IMR-90 (cell line): ENCODE measurements around the gene KCNQ1. TPM values are rescaled to one million over a fixed set of nuclear protein-coding genes. Genes with fewer than 3 reads are reported as not detected.

Experiments used
- ATAC-seq: fragments of 200-7000 bp; cut with Tn5 transposase; 2 replicates; pipeline ENCODE4 v1.9.1; 2020; ENCODE audit warnings: low read depth, mild to moderate bottlenecking, moderate library complexity
- BruUV-seq: library from RNA; stranded (reverse); fragments of 400-500 nt; replicated peaks from 2 replicates; lab custom pipeline; 2021; lab: Mats Ljungman, UMichigan
- CTCF ChIA-PET: fragments of 300-600 bp; formaldehyde crosslinking; extraction: SDS; loops from one replicate; lab custom pipeline; 2021; ENCODE audit warnings: antibody characterized with exemption; lab: Yijun Ruan, JAX
- POLR2A ChIA-PET: fragments of 300-600 bp; sonication (Branson Sonifier 250); formaldehyde crosslinking; loops from one replicate; lab custom pipeline; 2022; ENCODE audit warnings: antibody characterized with exemption; ENCODE audit not compliant: unreplicated experiment; lab: Charles Lee
- DNase-seq: peaks from one replicate; pipeline ENCODE4 v3.0.0; 2013
- H2AFZ ChIP-seq: replicated peaks from 2 replicates; pipeline ENCODE3; 2013; ENCODE audit warnings: low read length, mild to moderate bottlenecking; ENCODE audit not compliant: poor library complexity
- H2AK5ac ChIP-seq: 2 replicates; pipeline ENCODE4 v1.6.1; 2013; ENCODE audit warnings: low read depth, low read length, inconsistent platforms
- H2AK9ac ChIP-seq: replicated peaks from 2 replicates; pipeline ENCODE3; 2013; ENCODE audit warnings: mild to moderate bottlenecking, low read depth, low read length, moderate library complexity; ENCODE audit not compliant: poor library complexity
- H2BK120ac ChIP-seq: 2 replicates; pipeline ENCODE4 v1.6.1; 2013; ENCODE audit warnings: low read depth, low read length, inconsistent platforms
- H2BK15ac ChIP-seq: 3 replicates; pipeline ENCODE4 v1.6.1; 2013; ENCODE audit warnings: low read depth, low read length, inconsistent platforms
- H2BK20ac ChIP-seq: 2 replicates; pipeline ENCODE4 v1.6.1; 2013; ENCODE audit warnings: low read depth, mild to moderate bottlenecking, inconsistent platforms, low read length, moderate library complexity
- H2BK5ac ChIP-seq: 2 replicates; pipeline ENCODE4 v1.6.1; 2013; ENCODE audit warnings: mild to moderate bottlenecking, low read depth, low read length, inconsistent platforms; ENCODE audit not compliant: poor library complexity, severe bottlenecking
- H3K14ac ChIP-seq: replicated peaks from 2 replicates; pipeline ENCODE4 v1.6.1; 2013; ENCODE audit warnings: low read depth, low read length, inconsistent platforms
- H3K18ac ChIP-seq: 2 replicates; pipeline ENCODE4 v1.6.1; 2013; ENCODE audit warnings: low read depth, low read length, control low read depth
- H3K23ac ChIP-seq: 2 replicates; pipeline ENCODE4 v1.6.1; 2013; ENCODE audit warnings: low read depth, low read length, inconsistent platforms
- H3K27ac ChIP-seq: 2 replicates; pipeline ENCODE4 v1.5.1; 2013; ENCODE audit warnings: mild to moderate bottlenecking, control low read depth, low read length; ENCODE audit not compliant: insufficient read depth
- H3K27me3 ChIP-seq: 2 replicates; pipeline ENCODE4 v1.6.1; 2013; ENCODE audit warnings: low read length; ENCODE audit not compliant: control insufficient read depth, insufficient read depth
- H3K36me3 ChIP-seq: 2 replicates; pipeline ENCODE4 v1.6.1; 2013; ENCODE audit warnings: low read length, mixed read lengths; ENCODE audit not compliant: control insufficient read depth, insufficient read depth
- H3K4ac ChIP-seq: 2 replicates; pipeline ENCODE4 v1.6.1; 2013; ENCODE audit warnings: low read depth, low read length, inconsistent platforms
- H3K4me1 ChIP-seq: 2 replicates; pipeline ENCODE4 v1.6.1; 2013; ENCODE audit warnings: low read length, mixed read lengths; ENCODE audit not compliant: control insufficient read depth, insufficient read depth
- H3K4me2 ChIP-seq: 2 replicates; pipeline ENCODE4 v1.6.1; 2013; ENCODE audit warnings: low read depth, mild to moderate bottlenecking, control low read depth, low read length, moderate library complexity
- H3K4me3 ChIP-seq: 2 replicates; pipeline ENCODE4 v1.5.1; 2013; ENCODE audit warnings: low read depth, mild to moderate bottlenecking, control low read depth, low read length, moderate library complexity; ENCODE audit not compliant: insufficient read depth
- H3K56ac ChIP-seq: 2 replicates; pipeline ENCODE4 v1.6.1; 2013; ENCODE audit warnings: low read length, inconsistent platforms; ENCODE audit not compliant: insufficient read depth; ENCODE audit errors: extremely low read depth
- H3K79me1 ChIP-seq, 2 experiments: 2 replicates each; pipeline ENCODE4 v1.6.1; 2013; ENCODE audit warnings: low read length in 2 of 2, inconsistent platforms in 1 of 2, low read depth in 1 of 2
- H3K9ac ChIP-seq: 2 replicates; pipeline ENCODE4 v1.6.1; 2013; ENCODE audit warnings: low read depth, low read length, control low read depth
- H3K9me1 ChIP-seq: 2 replicates; pipeline ENCODE4 v1.6.1; 2013; ENCODE audit warnings: low read length, inconsistent platforms; ENCODE audit not compliant: insufficient read depth
- H3K9me3 ChIP-seq: 2 replicates; pipeline ENCODE4 v1.6.1; 2013; ENCODE audit warnings: low read length; ENCODE audit not compliant: control insufficient read depth, insufficient read depth
- H4K20me1 ChIP-seq: 2 replicates; pipeline ENCODE4 v1.6.1; 2013; ENCODE audit warnings: low read length, inconsistent platforms; ENCODE audit not compliant: insufficient read depth
- H4K5ac ChIP-seq: 2 replicates; pipeline ENCODE4 v1.6.1; 2013; ENCODE audit warnings: mild to moderate bottlenecking, low read depth, low read length, control low read depth
- H4K8ac ChIP-seq, 2 experiments: 2 replicates each; pipeline ENCODE4 v1.6.1; 2013; ENCODE audit warnings: low read depth in 2 of 2, low read length in 2 of 2, control low read depth in 1 of 2, inconsistent platforms in 1 of 2
- H4K91ac ChIP-seq: 2 replicates; pipeline ENCODE4 v1.6.1; 2013; ENCODE audit warnings: low read depth, low read length, inconsistent platforms; ENCODE audit not compliant: insufficient read depth
- BHLHE40 ChIP-seq: fragments of 150-350 bp; IDR thresholded peaks from 2 replicates; pipeline ENCODE4 v1.6.1; 2016; ENCODE audit warnings: mild to moderate bottlenecking, low read depth, low read length
- CEBPB ChIP-seq: IDR thresholded peaks from 2 replicates; pipeline ENCODE4 v1.6.1; 2012; ENCODE audit warnings: low read depth, low read length, improper control_type of control experiment
- CHD1 ChIP-seq: IDR thresholded peaks from 2 replicates; pipeline ENCODE4 v1.6.1; 2012; ENCODE audit warnings: low read depth, low read length, improper control_type of control experiment
- CTCF ChIP-seq: conservative IDR thresholded peaks from 2 replicates; pipeline ENCODE4 v1.5.1; 2012; ENCODE audit warnings: mild to moderate bottlenecking, low read depth, low read length, improper control_type of control experiment
- FOS ChIP-seq: fragments of 150-350 bp; IDR thresholded peaks from 2 replicates; pipeline ENCODE4 v1.6.1; 2016; ENCODE audit warnings: low read depth, low read length
- MAFK ChIP-seq: IDR thresholded peaks from 2 replicates; pipeline ENCODE4 v1.6.1; 2012; ENCODE audit warnings: low read depth, low read length, improper control_type of control experiment
- MAZ ChIP-seq: IDR thresholded peaks from 2 replicates; pipeline ENCODE4 v1.6.1; 2012; ENCODE audit warnings: low read depth, mild to moderate bottlenecking, low read length, improper control_type of control experiment, moderate library complexity, borderline replicate concordance
- MXI1 ChIP-seq: IDR thresholded peaks from 2 replicates; pipeline ENCODE4 v1.6.1; 2012; ENCODE audit warnings: low read depth, mild to moderate bottlenecking, low read length, moderate library complexity, borderline replicate concordance
- NFE2L2 ChIP-seq: fragments of 150-350 bp; IDR thresholded peaks from 2 replicates; pipeline ENCODE4 v1.6.1; 2016; ENCODE audit warnings: low read depth, mild to moderate bottlenecking, low read length
- RAD21 ChIP-seq: IDR thresholded peaks from 2 replicates; pipeline ENCODE4 v1.6.1; 2012; ENCODE audit warnings: low read length, improper control_type of control experiment
- RCOR1 ChIP-seq: IDR thresholded peaks from 2 replicates; pipeline ENCODE4 v1.6.1; 2012; ENCODE audit warnings: mild to moderate bottlenecking, low read length, improper control_type of control experiment; ENCODE audit not compliant: insufficient replicate concordance
- RFX5 ChIP-seq: IDR thresholded peaks from 2 replicates; pipeline ENCODE4 v1.8.0; 2012; ENCODE audit warnings: low read depth, mild to moderate bottlenecking, low read length, moderate library complexity
- SMC3 ChIP-seq: fragments of 150-350 bp; IDR thresholded peaks from 2 replicates; pipeline ENCODE4 v1.6.1; 2016; ENCODE audit warnings: low read depth, mild to moderate bottlenecking, antibody characterized with exemption, low read length, moderate library complexity
- USF2 ChIP-seq: fragments of 150-350 bp; IDR thresholded peaks from 2 replicates; pipeline ENCODE4 v1.6.1; 2017; ENCODE audit warnings: mild to moderate bottlenecking, antibody characterized with exemption, low read length, low read depth
- WGBS, 2 experiments: methylation state at CpG; one replicate each; pipeline versions ENCODE4 v1.1.5 to v1.1.7; 2013; ENCODE audit warnings: missing lambda C conversion rate in 2 of 2; ENCODE audit not compliant: insufficient read length in 1 of 2; ENCODE audit errors: extremely low coverage in 2 of 2; 5-methylcytosine and 5-hydroxymethylcytosine counted together
- dilution Hi-C: fragments of 300-500 bp; cut with HindIII; formaldehyde crosslinking; loops from one replicate; pipeline ENCODE4 v1.14.3; 2018; ENCODE audit warnings: low sequenced_read_pairs; ENCODE audit not compliant: unreplicated experiment
- in situ Hi-C: fragments of 300-500 bp; cut with MboI; formaldehyde crosslinking; loops from 3 replicates; pipeline ENCODE4 v1.14.3; 2019; ENCODE audit warnings: low sequenced_read_pairs, inconsistent platforms, mixed read lengths
- intact Hi-C: fragments of 100-400 bp; cut with micrococcal nuclease; formaldehyde crosslinking; loops from 2 replicates; pipeline ENCODE4 v1.10.0; 2022
- polyA plus RNA-seq, 3 experiments: library from polyadenylated mRNA; depleted of rRNA; stranded (reverse); fragments of >200 nt; gene quantifications; 2 replicates each; pipeline ENCODE4 v1.2.3, GENCODE V29; 2012; ENCODE audit warnings: low replicate concordance in 1 of 3
- total RNA-seq: library from RNA; depleted of rRNA; stranded (reverse); fragments of >200 nt; gene quantifications from 2 replicates; pipeline ENCODE4 v1.2.3, GENCODE V29; 2012

KCNQ1 gene
- total and polyA plus RNA-seq, 2 of the 4 experiments (the other 2 are of a cell fraction): 0.07 TPM; not detected in 1

- TF ChIP-seq MAZ: no peak
Measured at GRCh38 chr11:2421226-2421994, 23.4 kb upstream of the KCNQ1 start (continued).

- peaks cover 11% of the 10 kb centered on the region; the same call in 1 of the 2 replicates for H3K27me3 ChIP-seq
- no peak overlapping the region for H3K14ac ChIP-seq
- no peak overlapping the region for H2AK9ac ChIP-seq
- no peaks in the 10 kb centered on the region for H3K9me1 ChIP-seq
- no peak overlapping the region for H4K91ac ChIP-seq
- in situ Hi-C loops (loop anchor here (10.0 kb wide), 1 partner anchor 473 kb away; no protein-coding TSS in a partner anchor), intact Hi-C loops (no loop called here), dilution Hi-C loops (no loop called here)
- no peak overlapping the region for H2AK5ac ChIP-seq
- no peak overlapping the region for H2BK5ac ChIP-seq
- WGBS, 2 experiments: 77% methylated on average over 6 of the region's 17 CpGs; no CpG with 5 or more reads in 1 of the 2 experiments
- H3K36me3 ChIP-seq: no peaks in the 10 kb centered on the region
- H3K23ac ChIP-seq: no peak overlapping the region
- no peak for ATAC-seq
- no peak for DNase-seq
- H3K4ac ChIP-seq: no peak overlapping the region
- H2BK20ac ChIP-seq: no peak overlapping the region
- no peak overlapping the region for H3K18ac ChIP-seq
- BruUV-seq: no TSS peak
- no peak overlapping the region for H2AFZ ChIP-seq
- H3K27ac ChIP-seq: no peak overlapping the region
- H3K9ac ChIP-seq: no peak overlapping the region
- H3K4me2 ChIP-seq: no peak overlapping the region
- H3K79me1 ChIP-seq: no peaks in the 10 kb centered on the region
- no peak overlapping the region for H4K8ac ChIP-seq
- no peak overlapping the region for H4K5ac ChIP-seq
- POLR2A ChIA-PET: interaction anchor here (0.5 kb wide), 1 partner anchor 117 kb away, joined by 8 read pairs; no protein-coding TSS in a partner anchor
- H3K9me3 ChIP-seq: no peaks in the 10 kb centered on the region
- no peak overlapping the region for H2BK120ac ChIP-seq
- TF ChIP-seq BHLHE40 (no peak), RAD21 (no peak), CEBPB (no peak), CTCF (no peak), NFE2L2 (no peak), RFX5 (no peak), MAZ (no peak), MXI1 (no peak), MAFK (no peak), RCOR1 (no peak), CHD1 (no peak), FOS (no peak), USF2 (no peak), SMC3 (no peak)
- H3K4me3 ChIP-seq: no peak overlapping the region
- no peak overlapping the region for H2BK15ac ChIP-seq
- CTCF ChIA-PET: no interaction called here
- no peak overlapping the region for H3K56ac ChIP-seq
- no peaks in the 10 kb centered on the region for H4K20me1 ChIP-seq
- no peaks in the 10 kb centered on the region for H3K4me1 ChIP-seq
Measured at GRCh38 chr11:2421996-2422395, 22.8 kb upstream of the KCNQ1 start.
